ENCODE data around the gene NMT1.

Gene NMT1

DNA sequence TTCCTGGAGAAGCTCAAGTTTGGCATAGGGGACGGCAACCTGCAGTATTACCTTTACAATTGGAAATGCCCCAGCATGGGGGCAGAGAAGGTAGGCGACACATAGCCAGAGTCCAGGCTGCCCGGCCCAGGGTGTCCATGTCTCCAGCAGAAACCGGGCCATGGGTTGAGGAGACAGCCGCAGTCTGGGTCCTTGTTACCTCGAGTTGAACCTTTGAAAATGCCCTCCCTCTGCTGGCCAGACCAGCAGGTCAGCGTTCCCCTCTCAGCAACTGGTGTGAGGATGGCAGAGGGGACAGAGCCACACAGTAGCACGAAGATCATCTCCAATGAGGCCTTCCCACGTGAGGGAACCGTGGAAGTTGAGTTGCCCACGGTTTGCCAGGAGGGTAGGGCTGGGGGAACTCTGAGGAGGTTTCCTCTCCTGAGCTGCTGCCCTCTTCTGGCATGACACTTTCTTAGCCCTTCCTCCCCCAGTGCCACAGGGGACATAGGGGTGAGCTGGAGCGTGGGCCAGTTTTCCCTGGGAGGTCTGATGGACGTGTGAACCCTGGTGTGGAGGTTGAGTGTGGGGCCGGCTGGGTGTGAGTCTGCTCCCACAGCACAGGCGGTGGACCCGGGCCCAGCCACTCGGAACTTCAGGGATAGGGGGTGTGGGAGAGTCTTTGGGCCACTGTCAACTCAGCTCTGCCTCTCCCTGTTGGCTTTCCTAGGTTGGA lies 43.9 kb downstream of the NMT1 start:
- no peak for DNase-seq (ENCODE audit: low read depth)

- DNase-seq (ENCODE audit: low read depth) = no peak
Measured at GRCh38 chr17:45106096-45106495, 45.0 kb downstream of the NMT1 start.

DNA sequence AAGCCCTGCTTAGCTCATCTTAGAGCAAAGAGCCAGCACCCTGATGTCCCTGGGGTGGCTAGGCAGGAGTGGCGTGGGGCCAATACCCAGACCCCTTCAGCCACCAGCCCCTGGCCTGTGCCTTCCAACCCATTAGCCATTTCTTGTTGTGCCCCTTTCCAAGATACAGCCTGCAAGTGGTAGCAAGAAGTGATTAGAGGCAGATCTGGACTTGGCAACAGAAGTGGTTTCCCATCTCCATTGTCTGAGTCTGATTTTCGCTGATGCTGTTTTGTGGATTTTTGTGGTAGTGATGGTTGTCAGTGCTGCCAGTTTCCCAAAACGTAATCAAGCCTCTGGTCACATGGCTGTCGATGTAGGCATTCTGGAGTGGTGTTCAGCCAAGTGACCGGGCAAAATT lies 45.5 kb downstream of the NMT1 start:
- no peak for DNase-seq (ENCODE audit: low read depth)

GRCh38 chr17:45107293-45108010 lies 46.3 kb downstream of the NMT1 start:
- DNase-seq (ENCODE audit: low read depth) = no peak

DNA sequence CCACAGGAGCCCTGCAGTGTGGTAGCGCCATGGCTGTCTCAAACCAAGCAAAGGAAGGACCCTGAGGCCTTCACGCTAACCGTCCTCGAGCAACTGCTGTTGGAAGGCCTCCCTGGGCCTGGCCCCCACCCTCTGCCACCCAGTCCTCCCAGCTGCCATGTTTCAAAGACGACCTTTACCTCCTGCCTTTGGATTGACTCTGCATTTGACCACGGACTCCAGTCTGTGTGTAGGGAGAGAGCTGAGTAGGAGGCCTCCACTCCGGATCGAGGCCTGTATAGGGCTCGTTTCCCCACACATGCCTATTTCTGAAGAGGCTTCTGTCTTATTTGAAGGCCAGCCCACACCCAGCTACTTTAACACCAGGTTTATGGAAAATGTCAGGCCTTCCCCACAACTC lies 46.9 kb downstream of the NMT1 start:
- DNase-seq (ENCODE audit: low read depth) = no peak

DNA sequence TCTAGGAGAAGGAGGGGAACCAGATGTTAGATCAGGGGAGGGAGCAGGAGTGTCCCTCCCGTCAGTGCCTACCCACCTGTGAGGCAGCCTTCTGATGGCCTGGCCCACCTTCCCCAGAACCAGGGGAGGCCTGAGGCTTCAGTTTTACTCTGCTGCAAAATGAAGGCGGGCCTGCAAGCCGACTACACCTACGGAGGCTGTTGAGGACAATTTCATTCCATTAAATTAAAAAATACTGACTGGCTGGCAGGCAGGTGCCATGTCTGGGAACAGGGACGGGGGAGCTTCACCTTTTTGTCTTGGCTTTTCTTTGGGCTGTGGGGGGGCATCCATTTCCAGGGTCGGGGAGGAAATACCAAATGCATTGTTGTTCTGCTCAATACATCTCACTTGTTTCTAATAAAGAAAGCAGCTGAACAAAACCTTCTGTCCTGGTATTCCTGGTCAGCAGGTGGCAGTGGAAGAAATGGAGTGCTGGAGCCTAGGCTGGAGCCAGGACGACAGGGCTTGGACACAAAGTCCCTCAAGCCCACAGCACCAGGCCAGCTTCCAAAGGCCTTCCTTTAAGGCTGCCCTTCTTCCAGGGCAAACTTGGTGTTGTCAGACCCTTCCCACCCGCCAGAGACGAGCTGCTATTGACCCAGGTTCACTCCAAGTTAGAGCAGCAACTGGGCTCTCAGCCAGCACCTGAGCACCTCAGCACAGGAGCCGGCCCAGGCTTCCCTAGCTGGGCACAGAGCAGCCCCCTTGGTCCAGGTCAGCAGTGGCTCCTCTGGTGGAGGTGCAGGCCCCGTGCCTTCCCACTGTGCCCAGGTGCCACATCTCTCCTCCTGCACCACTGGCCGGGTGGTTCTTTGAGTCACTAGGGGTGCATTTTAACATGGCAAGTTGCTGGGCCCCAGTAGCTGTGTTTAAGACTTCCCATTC lies 47.7 kb downstream of the NMT1 start:
- DNase-seq (ENCODE audit: low read depth) = peak; percentile 25

GRCh38 chr17:45110676-45111611 lies 49.8 kb downstream of the NMT1 start:
- peak; percentile 27 for DNase-seq (ENCODE audit: low read depth)

- DNase-seq (ENCODE audit: low read depth) = no peak
Measured at GRCh38 chr17:45111850-45112249, 50.7 kb downstream of the NMT1 start.

- no peak for DNase-seq (ENCODE audit: low read depth)
Measured at GRCh38 chr17:45112559-45113423, 51.7 kb downstream of the NMT1 start.

- no peak for DNase-seq (ENCODE audit: low read depth)
Measured at GRCh38 chr17:45113424-45113754, 52.3 kb downstream of the NMT1 start.

GRCh38 chr17:45114117-45114932 lies 53.2 kb downstream of the NMT1 start:
- no peak for DNase-seq (ENCODE audit: low read depth)

GRCh38 chr17:45115015-45115625 lies 54.0 kb downstream of the NMT1 start:
- DNase-seq (ENCODE audit: low read depth) = no peak

DNA sequence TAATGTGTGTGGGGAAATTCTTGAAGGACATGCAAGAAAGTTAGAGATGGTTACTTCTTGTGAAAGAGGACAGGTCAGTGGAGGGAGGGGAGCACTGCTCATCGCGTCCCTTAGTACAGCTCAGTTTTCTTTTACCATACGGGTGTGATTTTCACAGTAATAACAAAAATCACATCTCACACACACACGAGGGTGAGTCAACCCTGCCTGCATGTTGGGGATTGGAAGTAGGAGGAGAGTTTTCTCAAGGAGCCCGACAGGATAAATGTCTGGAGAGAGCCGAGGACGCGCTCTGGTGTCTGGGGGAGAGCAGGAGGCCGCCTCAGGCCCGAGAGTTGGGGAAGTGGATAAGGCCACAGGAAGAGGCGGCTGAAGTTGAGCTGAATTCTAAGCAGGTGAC lies 54.8 kb downstream of the NMT1 start:
- DNase-seq (ENCODE audit: low read depth) = peak; percentile 52

GRCh38 chr17:45116434-45117016 lies 55.4 kb downstream of the NMT1 start:
- no peak for DNase-seq (ENCODE audit: low read depth)

GRCh38 chr17:45117334-45117733 lies 56.2 kb downstream of the NMT1 start:
- DNase-seq (ENCODE audit: low read depth) = no peak

- no peak for DNase-seq (ENCODE audit: low read depth)
Measured at GRCh38 chr17:45117848-45118646, 56.9 kb downstream of the NMT1 start.

DNA sequence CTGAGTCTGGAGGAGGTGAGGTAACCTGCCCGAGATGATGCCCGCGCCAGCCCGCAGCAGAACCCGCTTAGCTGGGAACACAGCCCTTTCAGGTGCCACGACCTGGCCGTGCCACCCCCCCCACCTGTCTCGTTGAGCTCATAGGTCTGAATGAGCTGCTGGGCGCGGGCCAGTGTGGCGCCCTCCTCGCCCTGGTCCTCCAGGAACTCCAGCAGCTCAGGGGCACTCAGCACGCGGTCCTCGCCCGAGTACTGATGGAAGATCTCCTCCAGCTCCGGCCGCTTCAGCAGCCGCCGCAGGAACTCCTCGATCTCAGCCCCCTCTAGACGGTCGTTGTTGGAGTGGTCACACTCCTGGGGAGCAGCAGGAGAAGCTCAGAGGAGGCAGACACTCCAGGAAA lies 57.6 kb downstream of the NMT1 start:
- no peak for DNase-seq (ENCODE audit: low read depth)

GRCh38 chr17:45119964-45120363 lies 58.8 kb downstream of the NMT1 start:
- no peak for DNase-seq (ENCODE audit: low read depth)

All from EH (cell line).